Fibroblast of villous mesenchyme (primary cell): ENCODE results near the gene EYS. TPM values are rescaled to one million over a fixed set of nuclear protein-coding genes. Genes with fewer than 3 reads are reported as not detected.

Source experiments
- DNase-seq: peaks from one replicate; pipeline ENCODE4 v3.0.0-alpha.2; 2010; ENCODE audit warnings: low read depth
- H3K4me3 ChIP-seq: 2 replicates; pipeline ENCODE4 v1.5.1; 2011; ENCODE audit warnings: low read depth, mild to moderate bottlenecking, low read length
- total RNA-seq: library from RNA; depleted of rRNA; stranded (reverse); fragments of >200 nt; gene quantifications from 2 replicates; pipeline ENCODE4 v1.2.3, GENCODE V29; 2012
- TF ChIP-seq, protein P1 (sequence below): IDR thresholded peaks from 2 replicates; pipeline ENCODE4 v1.5.1; 2012; ENCODE audit warnings: low read depth, mild to moderate bottlenecking, low read length; ENCODE audit not compliant: insufficient read depth

EYS gene
- total RNA-seq, 1 donor: under 0.01 TPM

GRCh38 chr6:63674635-63675034 is 2032.4 kb downstream of the EYS start:
- no peak overlapping the region for H3K4me3 ChIP-seq
- TF ChIP-seq, protein P1, sequence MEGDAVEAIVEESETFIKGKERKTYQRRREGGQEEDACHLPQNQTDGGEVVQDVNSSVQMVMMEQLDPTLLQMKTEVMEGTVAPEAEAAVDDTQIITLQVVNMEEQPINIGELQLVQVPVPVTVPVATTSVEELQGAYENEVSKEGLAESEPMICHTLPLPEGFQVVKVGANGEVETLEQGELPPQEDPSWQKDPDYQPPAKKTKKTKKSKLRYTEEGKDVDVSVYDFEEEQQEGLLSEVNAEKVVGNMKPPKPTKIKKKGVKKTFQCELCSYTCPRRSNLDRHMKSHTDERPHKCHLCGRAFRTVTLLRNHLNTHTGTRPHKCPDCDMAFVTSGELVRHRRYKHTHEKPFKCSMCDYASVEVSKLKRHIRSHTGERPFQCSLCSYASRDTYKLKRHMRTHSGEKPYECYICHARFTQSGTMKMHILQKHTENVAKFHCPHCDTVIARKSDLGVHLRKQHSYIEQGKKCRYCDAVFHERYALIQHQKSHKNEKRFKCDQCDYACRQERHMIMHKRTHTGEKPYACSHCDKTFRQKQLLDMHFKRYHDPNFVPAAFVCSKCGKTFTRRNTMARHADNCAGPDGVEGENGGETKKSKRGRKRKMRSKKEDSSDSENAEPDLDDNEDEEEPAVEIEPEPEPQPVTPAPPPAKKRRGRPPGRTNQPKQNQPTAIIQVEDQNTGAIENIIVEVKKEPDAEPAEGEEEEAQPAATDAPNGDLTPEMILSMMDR: no peak
- DNase-seq: no peak

- no peak overlapping the region for H3K4me3 ChIP-seq
Measured at GRCh38 chr6:63673692-63674091, 2033.3 kb downstream of the EYS start.

DNA sequence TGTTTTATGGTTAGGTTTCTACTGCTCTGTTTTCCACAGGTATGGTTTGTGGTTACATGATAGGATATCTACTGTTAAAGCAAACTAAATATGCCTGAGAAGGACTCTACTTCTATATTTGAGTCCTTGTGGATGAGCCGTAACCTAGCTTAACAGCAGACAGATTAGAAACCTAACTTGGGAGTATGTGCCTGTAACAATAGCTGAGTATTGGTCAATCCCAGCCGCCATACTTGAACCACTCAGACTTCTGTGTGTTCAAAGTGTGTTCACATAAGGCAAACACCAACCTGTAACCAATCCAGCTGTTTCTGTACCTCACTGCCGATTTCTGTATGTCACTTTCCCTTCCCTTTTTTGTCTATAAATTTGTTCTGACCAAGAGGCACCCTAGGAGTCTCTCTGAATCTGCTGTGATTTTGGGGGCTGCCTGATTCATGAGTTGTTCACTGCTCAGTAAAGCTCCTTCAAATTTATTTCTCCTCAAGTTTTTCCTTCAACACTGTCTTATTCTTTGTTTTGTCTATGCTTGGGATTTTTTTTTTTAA is 2034.4 kb downstream of the EYS start:
- no peak overlapping the region for H3K4me3 ChIP-seq
- DNase-seq: no peak
- TF ChIP-seq, protein P1: no peak

More at GRCh38 chr6:63673692-63674091, 2033.3 kb downstream of the EYS start:
- DNase-seq: no peak
- TF ChIP-seq, protein P1: no peak

DNA sequence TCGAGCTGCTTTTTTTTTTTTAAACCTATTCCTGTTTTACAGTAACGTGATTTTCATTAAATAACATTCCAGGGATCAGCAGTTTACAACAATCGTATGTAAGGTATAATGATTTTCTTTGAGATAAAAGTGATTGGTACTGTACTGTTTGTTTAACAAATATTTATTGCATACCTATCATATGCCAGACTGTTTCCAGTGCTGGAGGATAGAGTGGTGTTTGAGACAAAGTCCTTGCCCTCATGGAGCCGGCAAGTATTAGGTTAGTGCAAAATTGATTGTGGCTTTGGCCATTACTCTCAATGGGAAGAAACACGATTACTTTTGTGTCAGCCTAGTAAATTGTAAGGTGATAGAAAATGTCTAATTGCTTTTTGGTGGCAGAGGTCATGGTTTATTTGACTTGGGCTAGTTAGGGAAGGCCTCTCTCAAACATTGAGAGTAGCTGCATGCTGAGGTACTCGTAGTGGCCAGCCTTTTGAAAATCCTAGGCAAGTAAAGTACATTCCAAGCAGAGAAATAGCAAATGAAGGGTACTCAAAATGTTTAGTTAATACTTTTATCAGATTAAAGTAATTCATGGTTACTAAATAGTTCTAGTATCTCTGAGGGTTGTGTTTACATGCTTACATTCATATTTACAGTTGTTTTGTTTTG is 2035.8 kb downstream of the EYS start:
- TF ChIP-seq, protein P1: no peak
- no peak overlapping the region for H3K4me3 ChIP-seq
- DNase-seq: no peak
